ENCODE measurements around the gene AMZ1. TPM values are rescaled to one million over a fixed set of nuclear protein-coding genes. Genes with fewer than 3 reads are reported as not detected.

AMZ1 gene
- total and polyA plus RNA-seq, 2 experiments from 2014 or later, result 3.4 to 5.9 TPM

- Histone ChIP-seq H3K36me3 (ENCODE audit: low read depth) (no peaks in the 10 kb centered on the region), H3K9ac (no peak overlapping the region), H3K4me3 (no peak overlapping the region), H3K79me2 (ENCODE audit: insufficient read depth) (peaks cover 69% of the 10 kb centered on the region), H2AFZ (no peak overlapping the region), H3K4me2 (ENCODE audit: unreplicated experiment) (no peak overlapping the region), H3K9me2 (ENCODE audit: insufficient read depth) (no peaks in the 10 kb centered on the region), H3K27ac (peak overlapping the region; percentile 97; the same call in 1 of the 2 replicates), H3K4me1 (ENCODE audit: insufficient read depth) (peaks cover 40% of the 10 kb centered on the region), H3K27me3 (replicated peaks; ENCODE audit: insufficient read depth) (no peaks in the 10 kb centered on the region), H3F3A (ENCODE audit: insufficient read depth) (peaks cover 49% of the 10 kb centered on the region), H4K20me1 (ENCODE audit: insufficient read depth) (no peaks in the 10 kb centered on the region), H3K9me3 (ENCODE audit: low read depth) (no peaks in the 10 kb centered on the region)
- TF ChIP-seq EZH2phosphoT487 (IDR thresholded peaks at IDR 0.05; ENCODE audit: insufficient read depth, low read depth), result no peak
- TF ChIP-seq EZH2 (IDR thresholded peaks at IDR 0.05; ENCODE audit: insufficient read depth, poor library complexity, severe bottlenecking), result no peak
- no peak for DNase-seq
- in situ Hi-C loops (cut with MboI), result no loop called here
These were observed 67.5 kb downstream of the AMZ1 start for GRCh38 chr7:2755531-2755930.

DNA sequence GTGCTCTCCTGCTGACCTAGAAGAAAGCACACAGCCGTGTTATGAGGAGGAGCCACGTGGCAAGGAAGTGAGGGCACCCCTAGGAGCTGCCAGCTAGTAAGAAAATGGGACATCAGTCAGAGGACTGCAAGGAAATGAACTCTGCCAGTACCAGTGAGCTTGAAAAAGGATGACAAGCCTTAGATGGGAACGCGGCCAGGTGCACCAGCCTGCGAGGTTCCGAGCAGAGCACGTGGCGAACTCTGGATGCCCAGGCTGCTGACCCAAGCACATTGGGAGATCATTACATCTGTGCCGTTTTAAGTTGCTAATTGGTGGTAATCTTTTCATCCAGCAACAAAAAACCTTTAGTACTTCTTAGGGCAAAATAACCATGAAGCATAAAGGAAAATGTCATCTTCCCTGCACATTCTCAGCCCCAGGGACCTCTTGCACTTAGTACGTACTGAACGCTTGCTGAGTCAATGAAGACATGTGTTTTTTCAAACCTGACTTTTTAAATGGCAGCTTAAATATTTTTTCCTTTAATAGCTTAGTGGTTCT is 69.4 kb downstream of the AMZ1 start:
- peak overlapping the region; percentile 97 for H3K27ac ChIP-seq
- H3K9me2 ChIP-seq (ENCODE audit: insufficient read depth), result no peaks in the 10 kb centered on the region
- peak; percentile 86 for DNase-seq
- H2AFZ ChIP-seq, result 0 out of 2 replicates have a peak overlapping the region, but pooled peaks have one; percentile 10
- H3K4me3 ChIP-seq, result peak overlapping the region; percentile 51
- H3K4me2 ChIP-seq (ENCODE audit: unreplicated experiment), result peak overlapping the region; percentile 81
- H3K36me3 ChIP-seq (ENCODE audit: low read depth), result no peaks in the 10 kb centered on the region
- H3F3A ChIP-seq (ENCODE audit: insufficient read depth), result peaks cover 49% of the 10 kb centered on the region
- no peaks in the 10 kb centered on the region for H4K20me1 ChIP-seq (ENCODE audit: insufficient read depth)
- in situ Hi-C loops (cut with MboI), result no loop called here
- WGBS, 2 experiments (ENCODE audit: low coverage in 1 of 2, low lambda C conversion rate in 2 of 2, missing lambda C conversion rate in 2 of 2), result 6% methylated on average over 11 of the region's 11 CpGs
- H3K79me2 ChIP-seq (ENCODE audit: insufficient read depth), result peaks cover 67% of the 10 kb centered on the region
- peak overlapping the region; percentile 77 for H3K9ac ChIP-seq
- H3K9me3 ChIP-seq (ENCODE audit: low read depth), result no peaks in the 10 kb centered on the region
- H3K27me3 ChIP-seq (replicated peaks; ENCODE audit: insufficient read depth), result no peaks in the 10 kb centered on the region
- TF ChIP-seq EZH2 (IDR thresholded peaks at IDR 0.05; ENCODE audit: insufficient read depth, poor library complexity, severe bottlenecking) (no peak), EZH2phosphoT487 (IDR thresholded peaks at IDR 0.05; ENCODE audit: insufficient read depth, low read depth) (no peak)
- H3K4me1 ChIP-seq (ENCODE audit: insufficient read depth), result peaks cover 52% of the 10 kb centered on the region

DNA sequence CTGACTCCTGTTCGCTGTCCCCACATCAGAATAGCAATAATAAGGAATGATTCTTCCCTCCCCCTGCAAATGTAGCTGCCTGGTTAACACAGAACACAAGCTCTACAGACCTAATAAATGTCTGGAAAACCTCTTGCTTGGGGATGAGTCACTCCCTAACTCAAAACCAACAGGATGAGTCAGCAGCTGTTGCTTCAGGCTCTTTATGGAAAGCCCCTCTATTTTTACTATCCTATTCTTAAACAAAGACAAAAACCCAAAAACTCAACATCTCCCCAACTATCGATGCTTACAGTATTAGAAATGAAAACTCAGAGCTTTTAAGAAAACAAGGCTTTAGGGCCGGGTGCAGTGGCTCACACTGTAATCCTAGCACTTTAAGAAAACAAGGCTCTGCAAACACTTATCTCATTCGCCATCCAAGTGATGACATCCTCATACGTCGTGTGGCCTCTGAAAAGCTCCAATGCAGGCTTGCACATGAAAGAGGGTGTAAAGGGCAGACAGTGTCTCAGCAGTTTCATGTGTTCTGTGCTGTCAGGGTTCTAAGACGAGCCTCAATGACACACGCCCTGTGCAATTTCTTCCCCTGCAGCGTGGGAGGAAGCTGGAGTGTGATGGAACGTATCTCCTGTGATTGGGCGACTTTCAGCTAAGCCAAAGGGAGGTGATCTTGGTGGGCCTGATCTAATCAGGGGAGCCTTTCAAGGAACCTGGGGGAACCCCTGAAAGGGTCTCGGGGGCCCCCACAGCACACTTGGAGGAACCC is 70.1 kb downstream of the AMZ1 start:
- Histone ChIP-seq H3K4me2 (ENCODE audit: unreplicated experiment) (peak overlapping the region; percentile 81), H3K36me3 (ENCODE audit: low read depth) (no peaks in the 10 kb centered on the region), H3K4me1 (ENCODE audit: insufficient read depth) (peaks cover 52% of the 10 kb centered on the region), H3F3A (ENCODE audit: insufficient read depth) (peaks cover 49% of the 10 kb centered on the region), H3K27me3 (replicated peaks; ENCODE audit: insufficient read depth) (no peaks in the 10 kb centered on the region), H3K9ac (peak overlapping the region; percentile 77), H3K4me3 (peak overlapping the region; percentile 51), H3K9me2 (ENCODE audit: insufficient read depth) (no peaks in the 10 kb centered on the region), H3K79me2 (ENCODE audit: insufficient read depth) (peaks cover 61% of the 10 kb centered on the region), H2AFZ (0 out of 2 replicates have a peak overlapping the region, but pooled peaks have one; percentile 1), H3K9me3 (ENCODE audit: low read depth) (no peaks in the 10 kb centered on the region), H4K20me1 (ENCODE audit: insufficient read depth) (no peaks in the 10 kb centered on the region), H3K27ac (peak overlapping the region; percentile 97)
- in situ Hi-C loops (cut with MboI), result no loop called here
- no peak for TF ChIP-seq EZH2 (IDR thresholded peaks at IDR 0.05; ENCODE audit: insufficient read depth, poor library complexity, severe bottlenecking)
- no peak for TF ChIP-seq EZH2phosphoT487 (IDR thresholded peaks at IDR 0.05; ENCODE audit: insufficient read depth, low read depth)
- peak; percentile 99 for DNase-seq
- WGBS, 2 experiments (ENCODE audit: low coverage in 1 of 2, low lambda C conversion rate in 2 of 2, missing lambda C conversion rate in 2 of 2), result 2 to 5% methylated on average over 12 of the region's 12 CpGs

GRCh38 chr7:2758673-2759616 is 70.9 kb downstream of the AMZ1 start:
- H3K36me3 ChIP-seq (ENCODE audit: low read depth), result no peaks in the 10 kb centered on the region
- H3K4me1 ChIP-seq (ENCODE audit: insufficient read depth), result peaks cover 56% of the 10 kb centered on the region
- no peaks in the 10 kb centered on the region for H3K9me3 ChIP-seq (ENCODE audit: low read depth)
- no peak overlapping the region for H2AFZ ChIP-seq
- H3K27me3 ChIP-seq (replicated peaks; ENCODE audit: insufficient read depth), result no peaks in the 10 kb centered on the region
- TF ChIP-seq EZH2phosphoT487 (IDR thresholded peaks at IDR 0.05; ENCODE audit: insufficient read depth, low read depth) (no peak), EZH2 (IDR thresholded peaks at IDR 0.05; ENCODE audit: insufficient read depth, poor library complexity, severe bottlenecking) (no peak)
- H4K20me1 ChIP-seq (ENCODE audit: insufficient read depth), result no peaks in the 10 kb centered on the region
- peak overlapping the region; percentile 97 for H3K27ac ChIP-seq
- DNase-seq, result no peak
- H3F3A ChIP-seq (ENCODE audit: insufficient read depth), result peaks cover 49% of the 10 kb centered on the region
- in situ Hi-C loops (cut with MboI), result no loop called here
- WGBS, 2 experiments (ENCODE audit: low coverage in 1 of 2, low lambda C conversion rate in 2 of 2, missing lambda C conversion rate in 2 of 2), result 93 to 94% methylated on average over 18 of the region's 18 CpGs
- H3K9ac ChIP-seq, result peak overlapping the region; percentile 77
- peak overlapping the region; percentile 81 for H3K4me2 ChIP-seq (ENCODE audit: unreplicated experiment)
- H3K9me2 ChIP-seq (ENCODE audit: insufficient read depth), result no peaks in the 10 kb centered on the region
- H3K4me3 ChIP-seq, result peak overlapping the region; percentile 51
- peaks cover 52% of the 10 kb centered on the region for H3K79me2 ChIP-seq (ENCODE audit: insufficient read depth)
